ENCODE measurements around the gene OPCML.

OPCML gene

DNA sequence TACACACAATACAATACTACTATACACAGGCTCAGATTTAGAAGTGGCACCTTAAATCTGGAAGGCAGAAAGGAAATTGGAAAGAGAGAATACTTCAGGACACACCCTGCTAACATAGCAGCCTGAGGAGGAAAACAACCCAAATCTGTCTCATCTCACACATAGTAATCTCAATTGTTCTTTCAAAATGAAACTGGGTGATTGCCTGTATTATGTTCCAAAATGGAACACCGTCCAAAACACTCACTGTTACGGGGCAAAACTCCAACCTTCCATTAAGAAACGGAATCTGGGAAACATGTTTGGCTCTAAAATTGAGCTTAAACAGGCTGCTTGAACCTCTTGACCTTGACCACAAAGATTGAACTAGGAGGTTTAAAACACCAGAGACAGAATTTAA, 572.6 kb downstream of the OPCML start:
- H3K9me2 ChIP-seq (replicated peaks; ENCODE audit: insufficient read depth, low read length) = no peaks in the 10 kb centered on the region
- no peak overlapping the region for H3K4me3 ChIP-seq (ENCODE audit: low read length)
- H3K4me1 ChIP-seq (ENCODE audit: low read length) = no peaks in the 10 kb centered on the region
- no peaks in the 10 kb centered on the region for H3K36me3 ChIP-seq (replicated peaks; ENCODE audit: insufficient read depth, low read length)
- no peaks in the 10 kb centered on the region for H3K27me3 ChIP-seq (replicated peaks; ENCODE audit: insufficient read depth, low read length)
- no peaks in the 10 kb centered on the region for H3K9me3 ChIP-seq (replicated peaks; ENCODE audit: insufficient read depth, low read length)
- no peaks in the 10 kb centered on the region for H3K79me2 ChIP-seq (ENCODE audit: low read length)
- DNase-seq = no peak
- no peaks in the 10 kb centered on the region for H4K20me1 ChIP-seq (ENCODE audit: insufficient read depth, low read length)
- H3K9ac ChIP-seq (ENCODE audit: low read length) = no peak overlapping the region
- no peak overlapping the region for H3K4me2 ChIP-seq (ENCODE audit: low read depth, low read length)
- H2AFZ ChIP-seq (ENCODE audit: low read length) = no peak overlapping the region
- H3K27ac ChIP-seq (ENCODE audit: low read length) = no peak overlapping the region
- TF ChIP-seq EZH2 (optimal IDR thresholded peaks at IDR 0.05; ENCODE audit: low read depth, low read length) = no peak
- no peak for TF ChIP-seq EZH2phosphoT487 (IDR thresholded peaks at IDR 0.05; ENCODE audit: low read length)
- TF ChIP-seq CTCF (IDR thresholded peaks at IDR 0.05; ENCODE audit: low read length) = no peak
- H3F3A ChIP-seq (ENCODE audit: insufficient read depth, low read length) = no peaks in the 10 kb centered on the region

GRCh38 chr11:132957881-132958280, 574.4 kb downstream of the OPCML start:
- Histone ChIP-seq H3K27ac (ENCODE audit: low read length) (no peak overlapping the region), H3K4me2 (ENCODE audit: low read depth, low read length) (no peak overlapping the region), H3F3A (ENCODE audit: insufficient read depth, low read length) (no peaks in the 10 kb centered on the region), H3K4me3 (ENCODE audit: low read length) (no peak overlapping the region), H3K4me1 (ENCODE audit: low read length) (no peaks in the 10 kb centered on the region), H3K36me3 (replicated peaks; ENCODE audit: insufficient read depth, low read length) (no peaks in the 10 kb centered on the region), H2AFZ (ENCODE audit: low read length) (no peak overlapping the region), H3K79me2 (ENCODE audit: low read length) (no peaks in the 10 kb centered on the region), H3K9me3 (replicated peaks; ENCODE audit: insufficient read depth, low read length) (no peaks in the 10 kb centered on the region), H4K20me1 (ENCODE audit: insufficient read depth, low read length) (no peaks in the 10 kb centered on the region), H3K9me2 (replicated peaks; ENCODE audit: insufficient read depth, low read length) (no peaks in the 10 kb centered on the region), H3K27me3 (replicated peaks; ENCODE audit: insufficient read depth, low read length) (no peaks in the 10 kb centered on the region), H3K9ac (ENCODE audit: low read length) (no peak overlapping the region)
- TF ChIP-seq CTCF (IDR thresholded peaks at IDR 0.05; ENCODE audit: low read length) (no peak), EZH2phosphoT487 (IDR thresholded peaks at IDR 0.05; ENCODE audit: low read length) (no peak), EZH2 (optimal IDR thresholded peaks at IDR 0.05; ENCODE audit: low read depth, low read length) (no peak)
- no peak for DNase-seq

GRCh38 chr11:132948252-132948651, 584.0 kb downstream of the OPCML start:
- Histone ChIP-seq H3K9me3 (replicated peaks; ENCODE audit: insufficient read depth, low read length) (no peaks in the 10 kb centered on the region), H3F3A (ENCODE audit: insufficient read depth, low read length) (no peaks in the 10 kb centered on the region), H3K36me3 (replicated peaks; ENCODE audit: insufficient read depth, low read length) (no peaks in the 10 kb centered on the region), H3K9me2 (replicated peaks; ENCODE audit: insufficient read depth, low read length) (no peaks in the 10 kb centered on the region), H3K79me2 (ENCODE audit: low read length) (no peaks in the 10 kb centered on the region), H3K4me1 (ENCODE audit: low read length) (no peaks in the 10 kb centered on the region), H4K20me1 (ENCODE audit: insufficient read depth, low read length) (no peaks in the 10 kb centered on the region), H3K9ac (ENCODE audit: low read length) (no peak overlapping the region), H3K4me3 (ENCODE audit: low read length) (no peak overlapping the region), H3K27ac (ENCODE audit: low read length) (no peak overlapping the region), H3K4me2 (ENCODE audit: low read depth, low read length) (no peak overlapping the region), H2AFZ (ENCODE audit: low read length) (no peak overlapping the region), H3K27me3 (replicated peaks; ENCODE audit: insufficient read depth, low read length) (no peaks in the 10 kb centered on the region)
- DNase-seq = no peak
- no peak for TF ChIP-seq EZH2 (optimal IDR thresholded peaks at IDR 0.05; ENCODE audit: low read depth, low read length)
- TF ChIP-seq CTCF (IDR thresholded peaks at IDR 0.05; ENCODE audit: low read length) = no peak
- TF ChIP-seq EZH2phosphoT487 (IDR thresholded peaks at IDR 0.05; ENCODE audit: low read length) = no peak
